Parathyroid adenoma (tissue), 2 donors: ENCODE data around the gene RAMP1.

Experiments used
- H2AFZ ChIP-seq: fragments of 300-600 bp; sonication (generic); one replicate; pipeline ENCODE4 v1.7.0; 2017; ENCODE audit warnings: antibody characterized with exemption, mild to moderate bottlenecking
- H3K27ac ChIP-seq: fragments of 300-600 bp; sonication (generic); one replicate; pipeline ENCODE4 v1.7.0; 2017
- H3K27me3 ChIP-seq: fragments of 300-600 bp; sonication (generic); one replicate; pipeline ENCODE4 v1.7.0; 2017; ENCODE audit warnings: low read length; ENCODE audit not compliant: control insufficient read depth, insufficient read depth
- H3K36me3 ChIP-seq: fragments of 300-600 bp; sonication (generic); one replicate; pipeline ENCODE4 v1.7.0; 2017; ENCODE audit warnings: low read length; ENCODE audit not compliant: control insufficient read depth, insufficient read depth
- H3K4me1 ChIP-seq: fragments of 300-600 bp; sonication (generic); one replicate; pipeline ENCODE4 v1.7.0; 2017; ENCODE audit warnings: control low read depth
- H3K4me2 ChIP-seq: fragments of 300-600 bp; sonication (generic); one replicate; pipeline ENCODE4 v1.7.0; 2017; ENCODE audit warnings: low read length
- H3K4me3 ChIP-seq: fragments of 300-600 bp; sonication (generic); one replicate; pipeline ENCODE4 v1.7.0; 2017; ENCODE audit warnings: low read depth, low read length
- H3K79me2 ChIP-seq: fragments of 300-600 bp; sonication (generic); one replicate; pipeline ENCODE4 v1.7.0; 2017; ENCODE audit warnings: control low read depth
- H3K9ac ChIP-seq: fragments of 300-600 bp; sonication (generic); one replicate; pipeline ENCODE4 v1.7.0; 2017; ENCODE audit warnings: mild to moderate bottlenecking
- H3K9me3 ChIP-seq: fragments of 300-600 bp; sonication (generic); one replicate; pipeline ENCODE4 v1.7.0; 2017; ENCODE audit warnings: low read length; ENCODE audit not compliant: control insufficient read depth
- CTCF ChIP-seq: fragments of 300-600 bp; sonication (generic); IDR thresholded peaks from one replicate; pipeline ENCODE4 v1.7.0; 2017; ENCODE audit warnings: antibody characterized with exemption, mild to moderate bottlenecking
- donor health status: primary hyperparathyroidism.

Gene RAMP1

GRCh38 chr2:237927986-237928385 lies 68.6 kb downstream of the RAMP1 start:
- Histone ChIP-seq H3K27ac (no peak overlapping the region), H3K4me1 (peaks cover 8% of the 10 kb centered on the region), H3K79me2 (no peaks in the 10 kb centered on the region), H3K9ac (no peak overlapping the region), H3K4me3 (no peak overlapping the region), H3K9me3 (no peaks in the 10 kb centered on the region), H3K36me3 (no peaks in the 10 kb centered on the region), H3K4me2 (no peak overlapping the region), H2AFZ (no peak overlapping the region), H3K27me3 (no peaks in the 10 kb centered on the region)
- no peak for TF ChIP-seq CTCF

- TF ChIP-seq CTCF = no peak
- H3K4me2 ChIP-seq = no peak overlapping the region
- no peak overlapping the region for H3K27ac ChIP-seq
- peaks cover 6% of the 10 kb centered on the region for H3K4me1 ChIP-seq
- no peaks in the 10 kb centered on the region for H3K9me3 ChIP-seq
- no peaks in the 10 kb centered on the region for H3K79me2 ChIP-seq
- H2AFZ ChIP-seq = no peak overlapping the region
- no peak overlapping the region for H3K4me3 ChIP-seq
- H3K27me3 ChIP-seq = no peaks in the 10 kb centered on the region
- no peak overlapping the region for H3K9ac ChIP-seq
- H3K36me3 ChIP-seq = no peaks in the 10 kb centered on the region
Measured at GRCh38 chr2:237929979-237930378, 70.6 kb downstream of the RAMP1 start.

GRCh38 chr2:237931205-237931721 lies 71.8 kb downstream of the RAMP1 start:
- no peaks in the 10 kb centered on the region for H3K79me2 ChIP-seq
- H3K9me3 ChIP-seq = no peaks in the 10 kb centered on the region
- no peak overlapping the region for H3K27ac ChIP-seq
- no peak overlapping the region for H3K4me3 ChIP-seq
- H3K27me3 ChIP-seq = no peaks in the 10 kb centered on the region
- H3K36me3 ChIP-seq = no peaks in the 10 kb centered on the region
- no peak overlapping the region for H3K4me2 ChIP-seq
- H2AFZ ChIP-seq = no peak overlapping the region
- H3K9ac ChIP-seq = no peak overlapping the region
- no peak for TF ChIP-seq CTCF
- H3K4me1 ChIP-seq = peaks cover 6% of the 10 kb centered on the region

- Histone ChIP-seq H3K4me3 (no peak overlapping the region), H3K4me1 (peaks cover 3% of the 10 kb centered on the region), H3K27me3 (no peaks in the 10 kb centered on the region), H3K9me3 (no peaks in the 10 kb centered on the region), H3K79me2 (no peaks in the 10 kb centered on the region), H2AFZ (no peak overlapping the region), H3K36me3 (no peaks in the 10 kb centered on the region), H3K4me2 (no peak overlapping the region), H3K9ac (no peak overlapping the region), H3K27ac (no peak overlapping the region)
- TF ChIP-seq CTCF = no peak
Measured at GRCh38 chr2:237932731-237933131, 73.3 kb downstream of the RAMP1 start.

- Histone ChIP-seq H2AFZ (no peak overlapping the region), H3K79me2 (no peaks in the 10 kb centered on the region), H3K36me3 (no peaks in the 10 kb centered on the region), H3K27ac (no peak overlapping the region), H3K9me3 (no peaks in the 10 kb centered on the region), H3K4me2 (no peak overlapping the region), H3K9ac (no peak overlapping the region), H3K4me1 (no peaks in the 10 kb centered on the region), H3K27me3 (no peaks in the 10 kb centered on the region), H3K4me3 (no peak overlapping the region)
- TF ChIP-seq CTCF = no peak
Measured at GRCh38 chr2:237934186-237934585, 74.8 kb downstream of the RAMP1 start.
